ENCODE results near the gene XRCC3. TPM values are rescaled to one million over a fixed set of nuclear protein-coding genes. Genes with fewer than 3 reads are reported as not detected.

Gene XRCC3
- total RNA-seq, 1 experiment from 2014 or later = 28.4 TPM

DNA sequence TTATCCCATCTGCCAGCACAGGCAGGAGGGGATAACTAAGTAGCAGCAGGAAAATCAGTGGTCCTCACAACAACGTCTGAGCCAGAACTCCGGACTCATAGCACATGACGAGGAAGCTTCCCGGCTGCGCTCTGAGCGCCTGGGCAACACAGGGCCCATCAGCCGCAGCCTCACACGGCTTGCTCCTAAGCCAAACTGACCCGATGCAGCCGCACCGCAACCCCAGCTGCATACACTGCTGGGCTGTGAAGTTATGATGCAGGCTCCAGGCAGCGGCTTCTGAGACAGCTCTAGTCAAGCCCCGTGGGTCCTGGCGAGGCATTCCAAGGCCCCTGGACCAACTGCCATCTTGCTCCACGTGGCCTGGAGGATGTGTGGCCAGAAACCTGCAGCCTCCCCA lies 28.4 kb upstream of the XRCC3 start:
- Histone ChIP-seq H3K36me3 (peaks cover 6% of the 10 kb centered on the region; the same call in 1 of the 2 replicates), H3K9me3 (replicated peaks) (no peaks in the 10 kb centered on the region), H3K4me3 (no peak overlapping the region), H3K4me1 (replicated peaks) (peaks cover 24% of the 10 kb centered on the region), H3K27ac (no peak overlapping the region), H3K27me3 (replicated peaks) (no peaks in the 10 kb centered on the region)
- DNase-seq (ENCODE audit: low read depth in 1 of 2, low spot score in 2 of 2) = no peak

DNA sequence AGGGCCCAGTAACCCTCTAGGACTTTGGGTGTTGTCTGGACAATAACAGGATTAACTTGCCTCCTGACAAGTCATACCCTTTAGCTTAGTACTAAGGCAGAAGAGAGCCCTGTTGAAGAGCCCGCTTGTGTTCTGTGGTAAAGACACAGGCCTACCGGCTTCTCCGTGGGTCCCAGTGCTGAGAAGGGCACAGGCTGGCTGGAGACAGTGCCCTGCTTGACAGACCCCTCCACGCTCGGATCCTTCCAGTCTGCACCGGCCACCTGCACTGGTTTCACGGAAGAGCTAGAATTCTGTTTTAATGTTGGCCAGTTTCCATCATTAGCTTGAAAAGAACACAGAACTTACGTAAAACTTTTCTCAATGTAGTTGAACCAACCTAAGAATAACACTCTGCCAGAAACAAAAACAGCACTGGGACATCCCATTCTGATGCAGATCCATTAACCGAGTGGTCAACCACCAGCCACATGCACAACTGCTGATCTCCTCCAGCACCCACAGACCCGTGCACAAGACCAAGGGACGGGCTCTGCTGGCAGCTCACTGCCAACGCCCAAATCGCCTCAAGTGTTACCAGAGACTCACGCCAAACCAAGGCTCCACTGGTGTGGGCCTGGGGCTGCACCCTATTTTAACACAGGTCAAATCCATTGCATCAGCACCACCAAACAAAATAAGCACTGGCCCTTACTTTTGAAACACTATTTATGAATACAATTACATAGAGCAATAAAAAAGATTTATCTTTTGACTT lies 27.4 kb upstream of the XRCC3 start:
- H3K4me3 ChIP-seq = no peak overlapping the region
- peak overlapping the region; percentile 82 for H3K27ac ChIP-seq
- no peak for DNase-seq (ENCODE audit: low read depth in 1 of 2, low spot score in 2 of 2)
- no peaks in the 10 kb centered on the region for H3K27me3 ChIP-seq (replicated peaks)
- H3K36me3 ChIP-seq = peaks cover 6% of the 10 kb centered on the region; the same call in 1 of the 2 replicates
- no peaks in the 10 kb centered on the region for H3K9me3 ChIP-seq (replicated peaks)
- peaks cover 24% of the 10 kb centered on the region for H3K4me1 ChIP-seq (replicated peaks)

DNA sequence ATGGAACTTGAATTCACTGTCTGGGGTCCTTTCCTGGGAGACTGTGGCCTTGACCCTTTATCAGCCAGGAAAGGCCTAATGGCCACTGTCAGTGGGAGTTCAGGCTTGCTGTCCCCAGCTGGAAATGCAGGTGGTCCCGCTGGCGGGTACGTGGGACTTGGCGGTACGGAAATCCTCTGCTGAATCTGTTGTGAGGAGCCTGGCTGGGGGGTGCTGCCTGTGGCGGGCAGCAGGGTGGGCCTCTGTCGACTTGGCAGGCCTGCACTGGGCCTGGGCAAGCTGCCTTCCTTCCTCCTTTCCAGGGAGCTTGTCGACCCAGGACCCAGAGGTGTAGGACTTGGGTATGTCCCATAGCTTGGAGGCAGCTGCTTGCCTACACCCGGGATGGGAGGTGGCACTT lies 26.6 kb upstream of the XRCC3 start:
- H3K4me3 ChIP-seq = no peak overlapping the region
- peaks cover 6% of the 10 kb centered on the region for H3K36me3 ChIP-seq
- DNase-seq (ENCODE audit: low read depth in 1 of 2, low spot score in 2 of 2) = no peak
- peak overlapping the region; percentile 82 for H3K27ac ChIP-seq
- no peaks in the 10 kb centered on the region for H3K27me3 ChIP-seq (replicated peaks)
- H3K4me1 ChIP-seq (replicated peaks) = peaks cover 24% of the 10 kb centered on the region
- no peaks in the 10 kb centered on the region for H3K9me3 ChIP-seq (replicated peaks)

DNA sequence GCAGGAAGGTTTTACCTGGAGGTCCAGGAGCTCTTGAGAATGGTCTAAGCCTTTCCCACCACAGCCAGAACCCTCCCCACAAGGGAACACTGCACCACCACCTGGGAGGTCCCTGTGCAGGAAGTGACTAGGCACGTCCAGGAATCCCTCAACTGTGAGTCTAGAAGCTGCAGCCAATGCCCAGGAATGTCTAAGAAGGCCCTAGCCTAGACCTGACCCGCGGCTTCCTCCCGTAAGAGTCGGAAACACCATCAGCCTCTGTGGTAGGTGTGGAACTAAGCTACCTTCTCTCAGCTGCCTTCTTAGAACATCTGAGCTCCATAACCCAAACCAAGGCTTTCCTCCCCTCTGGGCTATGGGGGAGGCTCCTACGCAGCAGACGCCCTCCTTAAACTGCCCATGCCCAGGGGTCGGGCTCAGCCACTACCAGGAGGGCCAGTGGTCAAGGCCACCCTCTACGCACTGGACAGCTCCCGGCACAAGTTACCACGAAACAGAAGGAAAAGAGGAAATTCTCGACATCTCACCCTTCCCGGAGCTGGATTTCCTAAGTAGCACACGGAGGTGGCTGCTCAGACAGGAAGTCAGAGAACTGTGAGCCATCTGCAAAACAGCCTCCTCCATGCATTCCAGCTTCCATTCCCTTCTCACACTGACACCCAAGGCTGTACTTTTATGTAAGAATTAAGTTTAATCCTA lies 25.9 kb upstream of the XRCC3 start:
- Histone ChIP-seq H3K4me1 (replicated peaks) (peaks cover 24% of the 10 kb centered on the region), H3K9me3 (replicated peaks) (no peaks in the 10 kb centered on the region), H3K27me3 (replicated peaks) (no peaks in the 10 kb centered on the region), H3K36me3 (peaks cover 6% of the 10 kb centered on the region), H3K4me3 (no peak overlapping the region), H3K27ac (peak overlapping the region; percentile 82)
- peak; percentile 67 to 85 for DNase-seq (ENCODE audit: low read depth in 1 of 2, low spot score in 2 of 2)

DNA sequence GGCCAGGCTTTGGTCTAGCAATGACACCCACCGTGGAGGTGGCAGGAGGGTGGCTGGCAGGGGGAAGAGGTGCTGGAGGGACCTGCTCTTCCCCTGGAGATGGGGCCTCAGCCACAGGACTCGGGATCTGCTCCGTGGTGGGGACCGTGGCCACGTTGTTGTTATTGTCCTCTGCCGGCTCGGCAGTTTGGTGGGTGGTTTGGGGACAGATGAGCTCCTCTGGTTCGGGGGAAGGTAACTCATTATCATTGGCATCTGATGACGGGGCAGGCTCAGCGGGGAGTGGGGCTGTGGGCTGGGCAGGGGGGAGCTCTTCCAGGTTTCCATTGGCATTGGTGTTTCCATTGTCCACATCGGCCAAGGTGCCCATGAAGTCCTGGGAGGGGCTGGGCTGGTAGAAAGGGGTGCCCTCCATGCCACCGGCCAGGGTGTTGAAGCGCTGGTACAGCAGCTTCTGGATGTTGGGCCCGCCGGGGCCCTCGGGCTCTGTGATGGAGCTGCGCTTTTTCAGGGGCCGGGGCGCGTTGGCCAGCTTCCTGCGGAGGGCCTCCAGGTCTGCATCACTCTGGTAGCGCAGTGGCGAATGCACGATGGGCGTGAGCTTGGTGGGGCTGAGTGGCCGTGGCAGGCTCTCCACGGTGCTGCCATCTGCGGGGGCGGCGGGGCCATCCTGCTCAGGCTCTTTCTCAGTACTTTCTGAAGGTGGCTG lies 24.7 kb upstream of the XRCC3 start:
- Histone ChIP-seq H3K27me3 (replicated peaks) (no peaks in the 10 kb centered on the region), H3K27ac (peak overlapping the region; percentile 82; the same call in 1 of the 2 replicates)

DNA sequence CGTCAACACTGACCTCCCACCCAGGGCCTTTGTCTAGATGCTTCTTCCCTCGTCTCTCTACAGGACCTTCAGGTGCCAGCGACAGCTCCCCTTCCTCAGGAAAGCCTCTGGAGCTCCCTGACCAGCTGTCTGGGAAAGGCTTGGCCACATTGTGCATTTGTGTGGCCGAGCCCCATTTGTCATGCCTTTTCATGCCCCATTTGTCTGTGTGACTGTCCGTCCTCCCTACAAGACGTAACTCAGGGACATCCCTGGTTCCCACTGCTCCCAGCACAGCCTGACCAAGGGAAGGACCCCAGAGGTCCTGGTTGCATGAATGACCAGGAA lies 24.2 kb upstream of the XRCC3 start:
- no peaks in the 10 kb centered on the region for H3K27me3 ChIP-seq (replicated peaks)
- H3K4me3 ChIP-seq = no peak overlapping the region
- H3K27ac ChIP-seq = no peak overlapping the region
- H3K36me3 ChIP-seq = peaks cover 7% of the 10 kb centered on the region
- no peaks in the 10 kb centered on the region for H3K9me3 ChIP-seq (replicated peaks)
- DNase-seq (ENCODE audit: low read depth in 1 of 2, low spot score in 2 of 2) = no peak
- peaks cover 24% of the 10 kb centered on the region for H3K4me1 ChIP-seq (replicated peaks)

More for the DNA sequence above, 24.7 kb upstream of the XRCC3 start:
- Histone ChIP-seq H3K4me3 (no peak overlapping the region), H3K36me3 (peaks cover 6% of the 10 kb centered on the region), H3K4me1 (replicated peaks) (peaks cover 24% of the 10 kb centered on the region), H3K9me3 (replicated peaks) (no peaks in the 10 kb centered on the region)
- DNase-seq (ENCODE audit: low read depth in 1 of 2, low spot score in 2 of 2) = no peak

DNA sequence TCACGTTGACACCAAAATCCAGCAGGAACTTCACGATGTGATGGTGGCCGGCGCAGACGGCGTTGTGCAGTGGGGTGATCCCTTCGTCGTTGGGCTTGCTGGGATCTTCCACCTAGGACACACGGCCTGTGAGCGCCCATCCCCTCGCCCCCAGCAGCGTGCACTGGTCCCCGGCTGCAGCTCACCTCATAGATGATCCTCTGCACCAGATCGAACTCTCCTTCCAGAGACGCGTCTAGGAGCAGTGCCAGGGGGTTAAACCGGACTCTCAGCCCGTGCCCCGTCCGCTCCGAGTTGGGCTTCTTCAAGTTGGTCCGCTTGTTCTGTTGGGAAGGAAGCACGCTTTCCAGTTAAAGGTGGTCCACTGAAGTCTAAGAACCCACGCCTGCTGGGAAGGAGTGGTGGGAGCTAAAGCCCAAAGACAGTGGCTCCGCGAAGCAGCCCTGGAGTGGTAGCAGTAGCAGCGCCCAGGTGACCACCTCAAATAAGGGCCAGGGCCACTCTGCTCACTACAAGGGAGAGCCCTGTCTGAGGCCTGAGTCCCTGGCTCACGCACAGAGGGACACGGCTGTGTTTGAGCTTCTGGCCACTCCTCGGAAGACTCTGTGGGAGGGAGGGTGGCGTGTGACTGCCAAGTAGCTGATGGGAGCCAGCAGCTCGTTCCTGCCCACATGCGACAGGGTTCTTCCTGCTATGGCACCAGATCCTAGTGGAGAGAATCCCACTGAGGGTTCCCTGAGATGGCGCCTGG lies 23.6 kb upstream of the XRCC3 start:
- no peaks in the 10 kb centered on the region for H3K9me3 ChIP-seq (replicated peaks)
- no peak overlapping the region for H3K4me3 ChIP-seq
- DNase-seq (ENCODE audit: low read depth in 1 of 2, low spot score in 2 of 2) = no peak
- H3K27ac ChIP-seq = no peak overlapping the region
- H3K27me3 ChIP-seq (replicated peaks) = no peaks in the 10 kb centered on the region
- peaks cover 11% of the 10 kb centered on the region for H3K36me3 ChIP-seq
- H3K4me1 ChIP-seq (replicated peaks) = peaks cover 24% of the 10 kb centered on the region

DNA sequence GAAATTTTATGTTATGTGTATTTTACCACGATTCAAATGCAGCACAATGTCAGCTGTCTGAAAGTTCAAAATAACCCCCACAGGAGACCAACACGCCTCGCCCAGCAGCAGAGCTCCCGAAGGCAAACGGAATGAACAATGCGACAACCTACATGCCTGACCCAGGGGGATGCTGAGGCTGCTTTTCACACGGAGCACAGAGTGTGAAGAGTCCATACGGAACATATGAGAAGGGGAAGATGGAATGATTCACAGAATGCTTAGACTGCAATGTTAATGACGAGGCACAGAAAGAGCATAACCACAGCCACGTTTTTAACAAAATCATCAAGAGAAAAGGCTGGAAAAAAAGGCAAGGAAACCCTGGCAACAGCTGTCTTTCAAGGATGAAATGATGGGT lies 22.9 kb upstream of the XRCC3 start:
- H3K4me3 ChIP-seq = no peak overlapping the region
- no peak for DNase-seq (ENCODE audit: low read depth in 1 of 2, low spot score in 2 of 2)
- H3K27ac ChIP-seq = no peak overlapping the region
- H3K4me1 ChIP-seq (replicated peaks) = peaks cover 24% of the 10 kb centered on the region
- H3K9me3 ChIP-seq (replicated peaks) = no peaks in the 10 kb centered on the region
- no peaks in the 10 kb centered on the region for H3K27me3 ChIP-seq (replicated peaks)
- H3K36me3 ChIP-seq = peaks cover 18% of the 10 kb centered on the region

DNA sequence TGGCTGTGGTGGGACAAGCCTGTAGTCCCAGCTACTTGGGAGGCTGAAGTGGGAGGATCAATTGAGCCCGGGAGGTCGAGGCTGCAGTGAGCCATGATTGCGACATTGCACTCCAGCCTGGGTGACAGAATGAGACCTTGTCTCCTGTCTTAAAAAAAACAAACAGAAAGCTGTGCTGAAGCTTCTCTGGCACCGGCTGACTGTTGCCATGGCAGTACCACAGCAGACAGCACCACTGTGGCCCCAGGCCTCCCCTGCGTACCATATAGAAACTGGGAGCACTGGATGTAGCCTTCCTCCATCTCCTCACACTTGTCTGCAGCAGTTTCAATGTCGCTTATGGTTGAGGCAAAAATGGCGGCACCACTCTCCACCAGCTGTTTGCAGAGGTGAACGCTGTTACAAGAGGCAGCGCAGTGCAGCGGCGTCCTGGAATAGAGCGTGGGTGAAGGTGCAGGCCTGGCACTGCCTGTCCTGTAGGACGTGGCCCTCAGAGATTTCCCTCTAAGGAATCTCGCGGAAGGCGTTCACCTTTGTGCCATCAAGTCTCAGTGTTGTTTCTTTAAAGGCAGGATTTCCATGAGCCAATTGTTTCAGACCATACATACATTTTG lies 22.3 kb upstream of the XRCC3 start:
- no peaks in the 10 kb centered on the region for H3K27me3 ChIP-seq (replicated peaks)
- peaks cover 23% of the 10 kb centered on the region for H3K4me1 ChIP-seq (replicated peaks)
- H3K4me3 ChIP-seq = no peak overlapping the region
- DNase-seq (ENCODE audit: low read depth in 1 of 2, low spot score in 2 of 2) = no peak
- H3K27ac ChIP-seq = no peak overlapping the region
- no peaks in the 10 kb centered on the region for H3K9me3 ChIP-seq (replicated peaks)
- peaks cover 22% of the 10 kb centered on the region for H3K36me3 ChIP-seq

DNA sequence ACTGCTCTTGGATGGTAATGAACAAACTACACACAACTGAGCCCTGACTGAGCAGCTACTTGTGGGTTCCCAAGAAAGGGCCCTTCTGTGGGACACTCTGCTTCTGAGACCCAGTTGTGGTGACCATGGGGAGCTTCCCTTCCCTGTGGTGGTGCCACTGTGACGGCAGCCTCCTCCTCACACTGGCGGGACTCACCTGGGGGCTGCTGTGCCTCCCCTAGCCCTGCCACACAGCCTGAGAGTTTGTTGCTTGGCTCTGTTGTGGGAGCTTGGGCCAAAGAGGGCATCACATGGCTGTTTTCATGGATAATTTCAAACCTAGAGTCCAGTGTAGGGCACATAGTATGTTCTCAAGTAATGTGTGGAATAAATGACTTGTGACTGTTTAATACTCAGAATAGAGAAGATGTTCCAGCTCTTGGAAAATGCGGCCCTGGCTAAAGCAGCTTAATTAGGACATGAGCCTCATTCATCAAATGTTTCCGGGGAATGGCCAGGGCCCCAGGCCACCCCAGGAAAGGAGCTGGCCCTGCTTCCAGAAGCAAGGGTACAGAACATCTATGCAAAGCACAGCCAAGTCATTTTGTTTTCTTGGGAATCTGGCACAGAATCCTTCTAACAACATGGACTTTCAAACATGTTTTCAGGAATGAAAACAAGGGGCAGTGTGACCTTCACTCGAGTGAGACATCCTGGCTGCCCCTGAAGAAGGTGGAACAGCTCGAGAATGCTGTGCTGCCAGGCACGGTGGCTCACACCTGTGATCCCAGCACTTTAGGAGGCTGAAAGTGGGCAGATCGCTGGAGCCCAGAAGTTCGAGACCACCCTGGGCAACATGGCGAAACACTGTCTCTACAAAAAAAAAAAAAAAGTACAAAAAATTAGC lies 21.5 kb upstream of the XRCC3 start:
- Histone ChIP-seq H3K4me1 (replicated peaks) (peaks cover 16% of the 10 kb centered on the region), H3K27ac (no peak overlapping the region), H3K36me3 (peaks cover 28% of the 10 kb centered on the region), H3K27me3 (replicated peaks) (no peaks in the 10 kb centered on the region), H3K4me3 (no peak overlapping the region), H3K9me3 (replicated peaks) (no peaks in the 10 kb centered on the region)
- DNase-seq (ENCODE audit: low read depth in 1 of 2, low spot score in 2 of 2) = no peak

DNA sequence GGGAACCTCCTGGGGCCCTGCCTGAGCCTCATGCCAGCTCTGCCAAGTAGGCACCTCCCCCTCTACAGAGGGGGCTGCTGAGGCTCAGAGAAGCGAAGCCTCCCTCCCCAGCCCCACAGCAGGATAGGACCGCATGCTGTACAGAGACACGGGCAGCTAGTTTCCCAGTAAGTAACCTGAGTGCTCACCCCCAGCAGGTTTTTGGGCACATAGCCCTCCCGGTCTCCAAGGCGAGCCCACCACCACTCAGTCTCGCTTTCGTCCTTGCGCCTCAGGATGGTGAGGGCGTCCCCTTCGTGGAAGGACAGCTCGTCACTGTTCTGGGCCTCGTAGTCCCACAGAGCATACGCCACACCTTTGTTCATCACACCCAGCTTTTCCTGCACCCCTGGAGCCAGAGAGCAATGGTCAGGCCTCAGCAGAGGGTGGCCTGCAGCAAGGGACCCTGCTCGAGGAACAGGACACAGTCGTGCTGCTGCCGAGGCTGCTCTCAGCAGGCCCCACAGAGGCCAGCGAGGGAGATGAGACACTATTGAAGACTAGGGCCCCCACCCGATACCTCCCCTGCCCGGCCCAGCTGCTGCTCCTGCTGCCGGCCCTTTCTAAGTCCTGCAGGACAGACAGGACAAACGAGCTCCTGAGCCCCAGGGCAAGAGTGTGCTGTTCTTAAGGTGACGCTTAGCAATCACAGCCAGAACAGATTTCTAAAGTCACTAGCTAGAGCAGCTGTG lies 20.7 kb upstream of the XRCC3 start:
- Histone ChIP-seq H3K4me3 (no peak overlapping the region), H3K36me3 (peaks cover 31% of the 10 kb centered on the region)
- no peak for DNase-seq (ENCODE audit: low read depth in 1 of 2, low spot score in 2 of 2)

DNA sequence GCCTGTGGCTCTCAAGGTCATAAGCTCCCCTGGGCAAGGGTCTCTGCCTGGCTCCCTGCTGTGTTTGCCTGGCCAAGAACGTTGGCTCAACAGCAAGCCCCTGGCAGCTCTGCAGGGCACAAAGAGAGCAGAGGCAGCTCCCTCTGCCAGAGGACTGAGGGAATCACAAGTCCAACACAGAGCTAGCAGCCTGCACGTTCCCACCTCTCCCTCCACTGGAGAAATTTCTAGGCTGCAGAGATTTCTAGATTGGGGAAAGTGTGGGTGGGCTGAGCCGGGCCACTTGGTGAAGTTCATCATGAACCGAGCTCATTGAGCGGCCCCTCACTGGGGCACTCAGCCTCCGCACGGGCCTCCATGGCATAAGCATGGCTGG lies 20.2 kb upstream of the XRCC3 start:
- peaks cover 2% of the 10 kb centered on the region for H3K4me1 ChIP-seq (replicated peaks)
- no peak overlapping the region for H3K4me3 ChIP-seq
- H3K27me3 ChIP-seq (replicated peaks) = no peaks in the 10 kb centered on the region
- no peak overlapping the region for H3K27ac ChIP-seq
- no peak for DNase-seq (ENCODE audit: low read depth in 1 of 2, low spot score in 2 of 2)
- peaks cover 35% of the 10 kb centered on the region for H3K36me3 ChIP-seq
- H3K9me3 ChIP-seq (replicated peaks) = no peaks in the 10 kb centered on the region

More for the DNA sequence above, 20.7 kb upstream of the XRCC3 start:
- H3K27ac ChIP-seq = no peak overlapping the region
- no peaks in the 10 kb centered on the region for H3K27me3 ChIP-seq (replicated peaks)
- peaks cover 8% of the 10 kb centered on the region for H3K4me1 ChIP-seq (replicated peaks)
- H3K9me3 ChIP-seq (replicated peaks) = no peaks in the 10 kb centered on the region
